HG03457 (cell line): ENCODE results near the gene MRGPRD.

Experiments
- ATAC-seq: cut with Tn5 transposase; IDR thresholded peaks from one replicate; pipeline ENCODE4 v1.9.1; 2021; ENCODE audit warnings: moderate number of reproducible peaks; ENCODE audit not compliant: unreplicated experiment

MRGPRD gene, protein sequence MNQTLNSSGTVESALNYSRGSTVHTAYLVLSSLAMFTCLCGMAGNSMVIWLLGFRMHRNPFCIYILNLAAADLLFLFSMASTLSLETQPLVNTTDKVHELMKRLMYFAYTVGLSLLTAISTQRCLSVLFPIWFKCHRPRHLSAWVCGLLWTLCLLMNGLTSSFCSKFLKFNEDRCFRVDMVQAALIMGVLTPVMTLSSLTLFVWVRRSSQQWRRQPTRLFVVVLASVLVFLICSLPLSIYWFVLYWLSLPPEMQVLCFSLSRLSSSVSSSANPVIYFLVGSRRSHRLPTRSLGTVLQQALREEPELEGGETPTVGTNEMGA

DNA sequence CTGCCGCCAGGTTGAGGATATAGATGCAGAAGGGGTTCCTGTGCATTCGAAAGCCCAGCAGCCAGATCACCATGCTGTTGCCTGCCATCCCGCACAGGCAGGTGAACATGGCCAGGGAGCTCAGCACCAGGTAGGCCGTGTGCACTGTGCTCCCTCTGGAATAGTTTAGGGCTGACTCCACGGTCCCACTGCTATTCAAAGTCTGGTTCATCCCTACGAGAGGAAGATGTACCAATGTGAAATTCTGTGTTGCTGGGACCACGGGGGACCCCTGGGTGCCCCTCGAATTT, at the start of gene MRGPRD:
Gene MRGPRD (minus strand): TSS at position 211 of the 290 bp plus-strand sequence. CDS start 0 bp downstream, at position 211.
- ATAC-seq: no peak

DNA sequence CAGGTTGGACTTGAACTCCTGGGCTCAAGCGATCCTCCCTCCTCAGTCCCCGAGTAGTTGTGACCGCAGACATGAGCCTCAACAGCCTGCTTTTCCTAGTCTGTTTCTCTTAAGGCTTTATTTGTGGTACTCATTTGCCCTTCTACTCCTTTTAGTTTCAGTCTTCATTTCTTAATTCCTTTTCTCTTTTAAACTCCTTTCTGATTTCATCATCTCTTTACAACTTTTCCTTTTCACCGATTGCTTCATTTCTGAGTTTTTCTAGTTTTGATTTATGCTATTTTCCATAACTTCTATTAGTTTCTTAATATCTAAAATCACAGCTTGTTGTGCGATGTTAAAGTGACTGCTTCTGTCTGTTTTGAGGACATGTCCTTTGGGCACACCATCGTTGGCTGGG, 49.5 kb upstream of the MRGPRD start:
- ATAC-seq: no peak

DNA sequence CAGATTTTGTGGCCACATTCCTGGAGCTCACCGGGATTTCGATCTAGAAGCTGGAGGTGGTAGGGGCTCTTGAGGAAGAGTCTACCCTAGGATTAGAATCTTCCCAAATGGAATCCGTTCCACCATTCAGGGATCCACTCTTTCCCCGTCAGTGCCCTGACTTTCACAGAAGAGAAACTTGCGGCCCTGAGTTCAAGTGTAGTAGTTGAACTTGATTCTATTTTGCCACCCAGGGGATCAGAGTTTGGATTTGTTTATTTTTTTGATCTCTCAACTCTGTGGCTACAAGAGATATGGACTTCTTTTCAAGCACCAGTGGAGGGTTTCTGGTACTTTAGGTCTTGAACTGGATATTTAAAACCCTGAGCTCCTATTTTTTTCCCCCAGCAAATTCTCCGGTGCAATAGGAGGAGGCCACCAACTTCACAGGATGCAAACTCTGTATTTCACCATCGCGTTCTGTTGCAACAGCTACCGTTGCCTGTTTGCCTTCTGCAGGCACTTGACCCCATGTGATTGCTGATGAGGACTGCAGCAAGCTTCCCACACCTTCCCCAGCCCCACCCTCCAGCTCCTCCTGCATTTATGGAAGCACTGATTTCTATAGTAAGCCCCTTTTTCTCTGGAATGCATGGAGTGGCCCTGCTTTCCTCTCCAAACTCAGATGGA, 47.1 kb upstream of the MRGPRD start:
- ATAC-seq: no peak

DNA sequence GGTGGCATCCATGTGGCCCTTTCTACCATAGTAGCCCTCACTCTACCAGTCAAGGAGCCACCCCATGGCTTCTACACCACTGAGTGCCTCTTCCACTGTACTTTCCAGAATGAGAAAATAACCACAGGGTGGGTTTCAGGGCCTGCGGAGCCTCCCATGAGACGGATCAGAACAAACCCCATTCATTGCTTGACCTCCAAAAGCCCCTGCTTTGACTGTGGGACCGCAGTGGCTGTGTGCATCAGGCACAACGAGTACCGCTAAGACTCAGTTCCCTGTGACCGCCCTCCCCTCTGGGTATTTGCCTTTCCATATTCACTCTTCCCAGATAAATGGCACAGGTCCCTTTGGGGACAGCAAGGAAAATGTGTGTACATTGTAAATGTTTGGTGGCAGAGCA, 43.7 kb upstream of the MRGPRD start:
- ATAC-seq: no peak

DNA sequence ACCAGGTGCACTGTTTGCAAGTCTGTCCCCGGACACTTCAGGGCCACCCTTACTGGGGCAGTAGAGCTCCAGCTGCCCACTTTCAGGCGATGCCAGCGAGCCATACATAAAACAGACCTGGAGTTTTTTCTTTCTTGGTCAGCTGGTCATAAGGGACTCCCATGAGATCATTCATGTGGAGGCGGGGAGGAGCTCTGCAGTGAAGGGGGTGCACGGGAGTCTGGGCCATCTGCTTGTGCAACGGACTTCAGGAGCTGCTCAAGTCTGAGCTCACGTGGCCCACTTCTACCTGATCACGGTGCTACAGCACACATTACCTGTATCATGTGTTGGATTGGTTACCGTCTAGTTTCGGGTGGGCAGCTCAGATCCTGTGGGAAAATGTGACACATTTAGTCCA, 41.5 kb upstream of the MRGPRD start:
- ATAC-seq: no peak

DNA sequence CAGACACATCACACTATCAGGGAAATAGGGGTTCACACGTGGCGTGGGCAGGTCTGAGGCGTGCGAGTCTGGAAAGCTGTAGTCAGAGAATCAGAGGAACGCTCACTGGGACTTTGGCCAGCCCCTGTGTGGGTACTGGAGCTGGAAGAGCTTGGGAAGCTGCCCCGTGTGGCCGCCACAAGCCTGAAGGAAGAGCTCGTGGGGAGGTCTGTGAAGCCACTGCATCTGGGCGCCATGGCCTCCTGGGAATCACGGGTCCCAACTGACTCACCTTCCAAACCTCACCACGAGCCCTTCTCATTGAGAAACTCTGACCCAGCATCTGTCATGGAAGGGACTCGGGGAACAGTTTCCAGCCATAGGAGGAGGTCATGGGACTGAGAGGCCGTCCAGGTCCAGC, 38.1 kb upstream of the MRGPRD start:
- no peak for ATAC-seq

DNA sequence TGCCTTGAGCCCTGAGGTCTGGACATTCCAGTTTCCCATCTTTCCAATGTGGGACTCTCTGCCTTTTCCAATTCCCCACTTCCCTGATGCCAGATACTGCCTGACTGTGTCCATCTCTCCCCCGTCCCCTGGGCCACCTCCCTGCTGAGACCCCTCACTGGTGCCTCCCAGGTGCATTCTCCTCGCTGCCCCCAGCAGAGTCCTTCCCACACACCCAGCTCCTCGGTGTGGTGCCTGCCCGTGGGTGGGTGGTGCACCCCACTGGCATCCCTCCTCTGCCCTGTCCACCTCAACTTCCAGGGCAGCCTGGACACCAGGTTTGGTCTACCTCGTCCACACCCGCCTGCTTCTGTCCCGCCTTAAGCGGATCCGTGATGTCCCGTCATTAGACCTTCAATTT, 37.2 kb upstream of the MRGPRD start:
- no peak for ATAC-seq

DNA sequence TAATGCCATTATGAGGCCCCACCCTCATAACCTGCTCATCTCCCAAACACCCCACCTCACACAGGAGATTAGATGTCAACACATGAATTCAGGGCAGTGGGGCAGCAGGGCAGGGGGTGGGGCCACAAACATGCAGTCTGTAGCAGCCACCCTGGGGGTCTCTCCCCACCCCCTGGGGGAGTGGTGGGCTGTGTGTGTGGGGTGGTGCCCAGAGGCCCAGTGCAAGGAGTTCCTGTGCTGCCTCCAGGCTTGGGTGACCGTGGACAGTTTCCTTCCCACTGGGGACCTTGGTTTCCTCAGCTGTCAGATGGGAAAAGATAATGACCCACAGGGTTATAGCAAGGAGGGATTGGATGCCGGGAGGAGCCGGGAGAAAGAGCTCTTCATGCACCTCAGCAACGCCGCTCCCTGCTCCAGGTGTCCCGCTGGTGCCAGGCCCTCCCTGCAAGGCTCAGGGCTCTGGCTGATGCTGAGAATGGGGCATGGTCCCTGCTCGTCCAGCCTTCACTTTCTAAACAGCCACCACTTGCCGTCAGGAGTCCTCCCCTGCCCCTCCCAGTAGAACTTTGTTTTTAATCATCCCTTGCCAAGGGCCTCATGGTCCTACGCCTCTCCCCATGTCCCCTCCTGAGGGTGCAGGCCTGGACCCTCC, 34.2 kb upstream of the MRGPRD start:
- no peak for ATAC-seq

DNA sequence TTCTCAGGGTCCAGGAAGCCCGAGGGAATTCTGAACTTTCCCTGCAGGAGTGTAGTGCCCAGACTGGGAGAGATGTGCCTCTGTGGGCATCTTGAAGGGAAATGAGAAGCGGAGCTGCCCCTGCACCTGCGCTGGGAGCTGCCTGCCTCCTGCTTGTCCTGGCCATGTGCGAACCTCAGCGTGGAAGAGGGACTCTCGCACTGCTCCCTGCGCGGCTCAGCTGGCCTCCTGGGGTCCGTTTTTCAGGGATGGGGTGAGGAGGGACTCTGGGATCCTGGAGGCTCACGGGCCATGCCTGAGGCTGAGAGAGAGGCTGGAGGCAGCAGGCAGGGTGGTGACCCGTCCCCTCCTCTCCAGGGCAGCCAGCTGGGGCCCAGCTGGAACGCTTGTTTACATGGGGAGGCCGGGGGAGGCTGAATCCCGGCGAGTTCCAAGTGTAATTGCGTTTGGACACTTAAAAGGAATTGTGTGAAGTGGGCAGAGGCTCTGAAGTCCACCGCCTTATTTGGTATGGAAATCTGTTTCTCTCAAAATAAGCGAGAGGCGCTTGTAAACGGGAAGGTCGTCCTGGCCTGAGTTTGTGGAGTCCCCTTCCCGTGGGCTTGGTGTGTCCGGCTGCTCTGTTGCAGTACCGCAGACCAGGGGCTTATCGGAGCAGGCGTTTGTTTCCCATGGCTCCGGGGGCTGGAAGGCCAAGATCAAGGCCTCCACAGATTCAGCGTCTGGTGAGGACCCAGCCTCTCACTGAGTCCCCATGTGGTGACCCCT, 33.5 kb upstream of the MRGPRD start:
- ATAC-seq: no peak

DNA sequence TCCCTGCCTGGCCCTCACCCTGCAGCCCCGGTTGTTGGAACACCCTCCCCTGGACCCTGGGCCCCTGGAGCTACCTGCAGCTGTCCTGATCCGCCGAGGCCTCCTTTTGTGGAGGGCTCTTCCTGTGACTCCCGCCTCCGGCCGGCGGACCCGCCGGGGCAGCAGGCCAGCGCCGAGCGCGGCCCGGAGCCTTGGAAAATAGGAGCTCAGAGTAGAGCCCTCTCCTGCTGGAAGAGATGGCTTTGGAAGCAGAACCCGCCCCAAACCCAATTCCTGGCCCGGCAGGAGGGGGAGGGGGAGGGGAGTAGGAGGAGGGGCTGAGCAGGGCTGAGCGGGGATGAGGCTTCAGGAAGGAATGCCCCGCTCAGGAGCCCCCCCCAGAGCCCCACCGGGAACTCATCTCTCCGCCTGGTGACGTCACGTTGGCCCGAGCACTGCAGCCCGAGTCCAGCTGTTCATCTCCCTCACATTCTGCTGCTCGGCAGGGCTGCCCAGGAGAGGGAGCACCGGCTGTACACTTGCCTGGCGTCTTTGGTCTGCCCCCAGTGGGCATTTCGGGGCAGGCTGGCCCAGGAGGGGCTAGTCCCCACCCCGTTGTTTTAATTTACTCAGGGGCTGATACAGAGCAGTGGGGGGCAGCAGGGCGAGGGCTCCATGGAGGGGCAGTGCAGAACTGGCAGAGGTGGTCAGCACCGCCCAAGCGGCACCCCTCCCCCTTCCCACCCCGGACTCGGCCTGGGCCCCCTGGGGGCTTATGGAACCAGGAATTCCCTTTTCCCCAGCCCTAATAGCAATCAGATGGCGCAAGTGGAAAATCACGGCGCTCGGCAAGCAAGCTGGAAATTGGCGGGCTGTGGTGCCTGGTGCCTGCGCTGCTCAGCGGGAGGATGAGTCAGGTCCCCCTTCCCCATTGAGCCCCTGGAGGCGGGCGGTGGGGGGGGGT, 32.5 kb upstream of the MRGPRD start, which contains the start of gene MRGPRF:
Gene MRGPRF (minus strand): TSS at position 238 of the 943 bp plus-strand sequence. CDS start 3,345 bp downstream, outside the sequence.
- ATAC-seq: no peak

DNA sequence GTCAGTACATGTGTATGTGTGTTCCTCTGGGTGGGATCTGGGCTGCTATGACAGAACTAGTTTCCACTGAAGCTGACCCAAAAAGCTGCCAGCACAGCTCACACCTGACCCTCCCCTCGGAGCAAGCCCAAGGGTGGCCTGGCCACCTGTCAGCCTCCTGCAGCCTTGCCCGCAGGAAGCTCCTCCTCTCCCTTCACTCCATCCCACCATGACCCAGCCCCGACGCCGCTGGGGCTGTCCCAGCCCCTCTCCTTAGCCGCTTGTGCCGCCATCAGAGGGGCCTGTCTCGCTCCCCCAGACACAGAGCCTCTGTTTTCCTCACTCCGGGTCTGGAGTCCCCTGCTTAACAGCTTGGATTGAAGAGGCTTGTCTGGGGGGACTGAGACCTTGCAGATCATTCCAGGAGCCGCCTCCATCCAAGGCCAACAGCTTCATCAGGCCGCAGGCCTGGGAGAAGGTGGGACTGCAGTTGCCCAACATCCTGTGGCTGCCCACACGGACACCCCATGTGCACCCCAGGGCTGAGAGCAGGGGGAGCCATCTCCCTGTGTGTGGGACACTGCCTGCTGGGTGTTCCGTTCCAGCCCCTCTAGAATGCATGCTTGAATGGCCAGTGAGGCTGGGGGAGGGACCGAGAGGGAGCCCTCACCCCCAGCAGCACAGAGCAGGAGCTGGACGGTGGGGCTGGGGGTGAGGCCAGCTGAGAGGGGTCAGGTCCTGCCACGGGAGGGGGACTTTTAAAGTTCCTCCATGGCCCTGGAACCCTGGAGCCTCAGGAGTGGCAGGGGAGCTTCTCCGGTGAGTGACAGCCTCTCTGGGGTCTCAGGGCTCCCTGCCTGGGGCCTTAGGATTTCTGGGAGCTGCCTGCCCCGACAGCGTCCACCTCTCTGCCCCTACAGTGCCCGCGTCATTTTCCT, 31.6 kb upstream of the MRGPRD start:
- no peak for ATAC-seq

DNA sequence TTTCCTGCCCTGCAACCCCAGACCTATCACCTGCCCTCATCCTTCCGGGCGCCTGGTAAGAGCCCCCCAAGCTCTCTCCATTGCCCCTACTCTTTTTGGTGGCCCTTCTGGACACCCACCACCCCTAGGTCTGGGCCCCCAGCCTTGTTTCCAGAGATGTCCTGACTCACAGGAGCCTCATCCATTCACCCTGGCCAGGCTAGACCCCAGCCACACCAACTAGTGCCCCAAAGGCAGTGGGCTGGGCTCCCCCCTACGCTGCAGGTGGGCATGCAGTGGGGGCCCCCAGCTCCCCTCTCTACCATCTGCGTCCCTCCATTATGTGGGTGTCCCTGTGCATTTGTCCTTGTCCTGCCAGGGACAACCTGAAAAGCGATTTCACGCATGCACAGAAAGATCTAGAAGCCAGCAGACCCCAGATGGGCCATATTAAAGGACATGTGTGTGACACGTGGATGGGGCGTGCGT, 30.9 kb upstream of the MRGPRD start:
- no peak for ATAC-seq

DNA sequence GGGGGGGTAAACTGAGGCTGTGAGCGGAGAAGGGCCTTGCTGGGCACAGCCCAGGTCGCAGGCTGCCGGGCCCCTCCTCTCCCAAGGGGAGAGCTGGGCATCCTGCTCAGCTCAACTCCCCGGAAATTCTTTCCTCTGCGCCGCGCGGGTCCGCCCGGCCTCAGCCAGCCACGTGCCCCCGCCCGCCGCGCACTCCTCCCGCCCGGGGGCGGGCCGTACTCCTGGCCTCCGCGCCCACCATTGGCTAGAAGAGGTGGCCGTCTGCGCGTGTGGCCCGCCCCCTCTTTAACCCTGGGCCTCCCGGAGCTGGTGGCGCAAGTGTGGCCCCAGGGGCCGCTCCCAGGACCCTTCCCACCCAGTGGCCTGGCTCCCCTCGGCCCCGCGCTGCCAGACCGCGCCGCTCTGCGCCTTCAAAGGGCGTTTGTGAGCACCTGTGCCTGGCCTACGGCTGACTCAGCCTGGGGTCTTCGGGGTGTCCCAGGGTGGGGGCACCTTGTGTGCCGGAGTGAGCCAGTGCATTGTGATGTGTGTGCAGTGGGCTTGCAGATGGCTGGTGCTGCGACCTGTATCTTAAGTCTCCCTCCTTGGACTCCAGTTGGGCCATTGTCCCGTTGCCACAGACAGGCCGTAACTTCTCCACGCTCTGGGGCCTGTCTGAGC, 30.3 kb upstream of the MRGPRD start:
- no peak for ATAC-seq

DNA sequence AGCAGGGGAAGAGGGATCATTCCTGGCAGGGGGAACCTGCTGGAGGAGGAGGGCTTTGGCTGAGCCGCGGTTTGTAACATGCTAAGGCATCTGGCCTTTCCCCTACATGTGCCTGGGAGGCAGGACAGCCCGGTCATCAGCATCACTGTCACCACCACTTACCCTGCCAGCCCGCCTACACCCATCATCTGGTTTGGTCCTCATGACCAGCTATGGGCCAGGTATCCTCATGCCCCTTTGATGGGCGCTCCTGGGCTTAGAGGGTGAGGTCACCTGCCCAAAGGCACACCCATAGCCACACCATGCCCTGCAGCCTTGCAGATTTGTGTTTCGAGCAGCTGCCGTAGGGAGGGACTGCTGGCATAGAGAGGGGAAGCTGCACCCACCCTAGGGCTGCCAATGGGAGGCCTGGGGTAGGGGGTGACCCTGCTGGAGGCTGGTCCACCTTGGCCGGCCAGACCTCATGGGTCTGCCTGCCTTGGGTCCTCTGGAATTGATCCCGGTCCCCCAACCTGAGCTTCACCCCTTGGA, 29.6 kb upstream of the MRGPRD start:
- ATAC-seq: no peak

DNA sequence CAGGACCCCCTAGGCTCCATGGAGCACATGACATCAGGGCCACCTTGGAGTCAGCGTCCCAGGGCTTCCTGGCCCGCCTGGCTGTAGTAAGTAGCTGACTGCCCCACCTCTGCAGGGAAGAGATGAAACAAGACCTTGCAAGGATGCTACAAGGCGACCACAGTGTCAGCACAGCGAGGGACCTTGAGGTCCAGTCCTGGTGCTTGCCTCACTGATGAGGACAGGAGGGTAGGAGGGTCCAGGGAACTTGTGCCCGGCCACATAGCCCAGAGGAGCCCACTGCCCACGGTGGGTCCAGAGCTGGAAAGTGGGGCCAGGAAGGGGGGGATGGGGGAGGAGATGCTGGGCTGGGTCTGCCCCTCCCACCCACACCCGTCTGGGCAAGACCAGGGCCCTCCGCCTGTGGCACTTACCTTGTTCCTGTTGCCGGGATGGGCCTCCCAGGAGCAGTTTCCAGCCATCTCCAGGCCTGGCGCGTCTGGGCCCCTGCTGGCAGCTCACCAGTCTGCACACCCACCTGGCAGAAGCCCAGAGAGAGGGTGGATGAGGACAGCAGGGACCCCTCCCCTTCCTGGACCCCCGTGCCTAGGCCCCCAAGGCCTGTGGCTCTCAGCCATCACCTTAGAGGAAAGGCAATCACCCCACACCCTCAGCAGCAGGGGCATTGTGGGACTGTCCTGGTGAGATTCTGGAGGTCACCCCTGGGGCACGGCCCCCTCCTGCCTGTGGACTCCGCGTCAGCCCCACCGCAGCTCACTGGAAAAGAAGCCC, 28.8 kb upstream of the MRGPRD start:
- no peak for ATAC-seq

DNA sequence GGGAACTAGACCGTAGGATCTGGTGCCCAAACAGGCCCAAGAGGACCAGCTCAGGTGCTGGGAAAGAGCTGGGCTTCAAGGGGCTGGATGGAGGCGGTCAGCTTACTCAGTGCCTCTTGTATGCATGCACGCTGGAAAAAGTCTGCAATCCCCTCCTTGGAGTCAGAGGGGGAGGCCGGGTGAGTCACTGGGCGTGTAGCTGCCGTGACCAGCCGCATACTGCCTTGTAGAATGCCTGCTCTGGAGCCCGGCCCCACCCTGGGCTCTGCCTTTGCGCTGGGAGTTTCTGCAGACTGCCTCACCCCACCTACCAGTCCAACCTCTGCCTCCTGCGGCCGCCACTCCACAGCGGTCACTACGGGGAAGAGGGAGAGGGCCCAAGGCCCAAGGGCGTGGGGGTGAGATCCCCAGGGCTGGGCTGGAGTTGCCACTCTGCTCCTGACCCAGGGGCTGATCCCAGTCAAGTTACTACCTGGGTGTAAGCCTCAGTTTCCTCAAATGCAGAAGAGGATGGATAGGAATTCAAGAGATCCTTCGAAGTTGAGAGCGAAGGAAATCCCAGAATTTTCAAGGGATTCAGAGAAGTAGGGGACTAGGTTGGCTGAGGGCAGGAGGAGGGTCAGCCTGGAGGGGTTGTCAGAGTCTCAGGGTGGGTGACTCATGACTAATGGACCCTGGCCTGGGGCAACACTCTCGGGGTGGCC, 28.1 kb upstream of the MRGPRD start:
- ATAC-seq: no peak

DNA sequence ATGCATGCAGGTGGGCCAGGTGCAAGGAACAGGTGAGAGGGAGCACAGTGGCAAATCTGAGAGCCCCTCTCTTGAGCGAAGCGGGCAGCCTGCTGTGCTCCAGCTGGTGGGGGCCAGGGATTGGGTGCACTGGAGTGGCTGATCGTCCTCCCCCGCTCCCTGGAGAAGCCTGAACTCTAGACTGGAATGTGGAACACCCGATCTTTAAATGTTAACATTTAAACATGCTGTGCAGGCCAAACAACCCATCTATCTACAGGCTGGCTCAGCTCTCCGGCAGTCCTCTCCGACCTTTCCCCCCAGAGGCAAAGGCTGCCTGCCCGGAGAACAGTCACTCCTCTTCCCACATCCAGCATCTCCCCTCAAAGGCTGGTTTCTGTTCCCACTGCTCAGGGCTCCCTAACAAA, 27.2 kb upstream of the MRGPRD start:
- no peak for ATAC-seq
